Endothelial cell of hepatic sinusoid (primary cell): ENCODE measurements around the gene CEP350.
"Not testable (repeated sequence)": the region's sequence is repeated elsewhere in the genome, so short reads cannot be mapped to it uniquely, and the experiment has no call there.

Experiments used
- in situ Hi-C: cut with HindIII; loops from 2 replicates; pipeline ENCODE4 v1.10.0; 2017; ENCODE audit warnings: low sequenced_read_pairs

CEP350 gene

GRCh38 chr1:180112984-180113647 is 158.5 kb downstream of the CEP350 start:
- in situ Hi-C loops: no loop called here

DNA sequence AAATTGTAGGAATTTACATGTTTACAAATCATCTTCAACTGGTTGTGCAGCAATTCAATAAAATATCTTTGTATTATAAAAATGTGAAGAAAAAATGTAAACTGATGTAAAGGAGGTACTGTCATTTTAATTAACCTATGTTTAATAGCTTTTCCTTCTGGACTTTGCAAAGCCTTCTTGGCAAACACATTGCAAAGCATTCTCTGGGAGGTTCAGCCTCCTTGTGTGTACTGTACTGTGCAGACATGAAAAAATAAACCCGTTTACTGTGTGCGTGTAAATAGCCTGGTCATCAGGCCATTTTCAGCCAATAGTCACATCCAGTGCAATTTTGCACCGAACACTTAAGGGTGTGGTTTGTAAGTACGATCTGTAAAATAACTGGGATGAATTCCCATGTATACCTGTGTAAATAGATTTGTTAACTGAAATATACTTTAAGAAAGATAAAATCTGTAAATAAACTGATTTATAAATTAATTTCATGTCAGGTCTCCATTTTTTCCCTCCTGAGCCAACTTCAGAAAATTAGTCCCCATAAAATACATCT is 159.9 kb downstream of the CEP350 start:
- in situ Hi-C loops: no loop called here

DNA sequence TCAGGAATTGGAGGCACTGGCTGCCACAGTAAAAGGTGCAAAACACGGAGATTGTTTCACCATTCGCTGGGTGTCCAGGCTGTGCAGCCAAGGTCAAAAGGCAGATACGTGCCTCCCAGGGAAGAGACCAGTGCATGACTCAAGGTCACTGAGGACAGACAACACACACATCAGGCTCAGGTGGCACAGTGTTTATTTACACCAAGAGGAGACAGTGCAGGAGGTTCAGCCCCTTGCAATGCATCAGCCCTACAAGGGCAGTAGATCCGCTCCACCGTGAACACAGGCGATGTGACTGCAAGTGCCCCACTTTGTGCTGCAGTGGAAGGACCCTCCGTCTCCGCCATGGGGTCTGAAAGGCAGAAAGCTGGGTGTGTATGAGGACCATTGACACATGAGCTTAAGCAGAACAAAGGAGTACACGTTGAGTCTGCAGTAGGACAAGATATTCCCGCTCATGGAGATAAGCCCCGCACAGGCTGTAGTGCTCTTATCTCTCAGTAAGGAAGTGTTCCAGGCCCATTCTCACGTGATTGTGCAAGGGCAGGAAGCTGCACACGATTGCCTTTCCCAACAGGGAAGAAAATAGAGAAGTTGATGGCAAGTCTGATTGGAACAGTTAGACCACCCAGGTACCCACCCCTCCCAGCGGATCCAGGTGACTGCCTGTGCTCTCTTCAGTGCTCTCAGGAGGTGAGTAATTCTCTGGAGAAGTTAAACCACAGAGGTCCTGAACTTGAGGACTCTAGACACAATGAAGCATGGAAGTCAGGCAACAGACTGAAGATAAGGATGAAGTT is 162.6 kb downstream of the CEP350 start:
- in situ Hi-C loops: no loop called here

- in situ Hi-C loops: no loop called here
These were observed 163.1 kb downstream of the CEP350 start for GRCh38 chr1:180117764-180118116.

DNA sequence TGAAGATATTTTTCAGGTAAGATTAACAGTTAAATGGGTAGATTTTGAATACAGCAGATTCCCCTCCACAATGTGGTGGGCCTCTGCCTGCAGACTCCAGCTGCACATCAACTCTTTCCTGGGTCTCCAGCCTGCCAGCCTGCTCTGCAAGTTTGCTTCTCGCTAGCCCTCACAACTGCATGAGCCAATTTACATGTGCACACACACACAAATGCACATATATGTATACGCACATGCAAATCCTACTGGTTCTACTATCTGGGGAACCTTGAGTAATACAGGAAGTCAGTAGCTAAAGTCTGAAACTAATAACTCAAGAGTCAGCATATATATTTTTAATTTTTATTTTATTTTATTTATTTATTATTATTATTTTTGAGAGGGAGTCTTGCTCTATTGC is 165.2 kb downstream of the CEP350 start:
- in situ Hi-C loops: no loop called here

DNA sequence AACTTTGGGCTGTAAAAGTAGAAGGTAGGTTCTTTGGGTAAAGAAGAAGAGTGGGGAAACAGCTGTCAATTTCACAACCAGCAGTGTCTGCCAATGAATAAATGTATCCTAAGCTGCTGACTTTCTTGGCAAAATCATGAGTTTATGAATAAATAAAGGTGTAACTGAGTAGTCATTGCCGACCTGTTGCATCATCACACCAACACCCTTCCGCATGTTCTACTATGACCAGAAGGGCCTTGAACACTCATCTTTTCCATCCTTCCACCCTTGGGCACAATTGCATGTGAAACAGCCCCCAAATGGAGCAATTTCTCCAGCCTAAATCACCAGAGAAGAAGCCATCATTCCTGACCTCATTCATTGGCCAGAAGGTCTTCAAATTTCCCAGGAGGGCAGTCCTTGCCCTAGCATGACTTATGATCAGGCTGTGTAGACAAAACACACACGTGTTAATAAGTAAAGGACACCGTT is 168.9 kb downstream of the CEP350 start:
- in situ Hi-C loops: no loop called here

- in situ Hi-C loops: no loop called here
These were observed 176.0 kb downstream of the CEP350 start for GRCh38 chr1:180130651-180131050.

GRCh38 chr1:180131510-180131909 is 176.9 kb downstream of the CEP350 start:
- in situ Hi-C loops: no loop called here

DNA sequence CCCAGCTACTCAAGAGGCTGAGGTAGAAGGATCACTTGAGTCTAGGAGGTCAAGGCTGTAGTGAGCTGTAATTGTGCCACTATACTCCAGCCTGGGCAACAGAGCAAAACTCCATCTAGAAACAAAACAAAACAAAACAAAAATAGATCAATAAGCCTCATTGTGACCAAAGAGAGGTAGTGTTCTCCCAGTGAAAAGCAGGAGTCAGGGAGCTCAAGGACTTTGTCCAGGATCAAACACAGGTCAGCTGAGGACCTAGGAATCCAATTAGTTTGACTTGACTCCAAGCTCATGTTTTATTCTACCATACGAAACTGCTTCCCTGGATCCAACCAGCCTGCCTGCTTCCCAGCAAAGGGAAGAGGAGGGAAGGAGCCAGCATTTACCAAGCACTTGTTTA is 178.6 kb downstream of the CEP350 start:
- in situ Hi-C loops: no loop called here

GRCh38 chr1:180133688-180134087 is 179.1 kb downstream of the CEP350 start:
- in situ Hi-C loops: not testable (repeated sequence)

GRCh38 chr1:180135535-180135934 is 180.9 kb downstream of the CEP350 start:
- in situ Hi-C loops: no loop called here

- in situ Hi-C loops: no loop called here
These were observed 181.8 kb downstream of the CEP350 start for GRCh38 chr1:180136331-180136967.

GRCh38 chr1:180136968-180137356 is 182.4 kb downstream of the CEP350 start:
- in situ Hi-C loops: no loop called here

DNA sequence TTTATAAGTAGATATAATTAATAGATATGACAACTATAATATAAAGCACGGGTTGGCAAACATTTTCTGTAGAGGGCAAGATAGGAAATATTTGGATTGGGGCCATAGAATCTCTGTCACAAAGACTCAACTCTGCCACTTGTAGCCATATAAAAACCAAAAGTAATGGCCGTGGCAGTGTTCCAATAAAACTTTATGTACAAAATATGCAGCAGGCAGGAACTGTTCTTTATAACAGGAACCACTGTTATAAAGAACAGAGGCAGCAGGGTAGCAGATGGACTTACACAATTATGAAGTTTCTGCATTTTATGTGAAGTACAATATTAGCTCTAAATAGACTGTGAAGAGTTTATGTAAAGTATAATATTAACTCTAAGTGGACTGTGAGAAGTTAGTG is 183.2 kb downstream of the CEP350 start:
- in situ Hi-C loops: no loop called here

DNA sequence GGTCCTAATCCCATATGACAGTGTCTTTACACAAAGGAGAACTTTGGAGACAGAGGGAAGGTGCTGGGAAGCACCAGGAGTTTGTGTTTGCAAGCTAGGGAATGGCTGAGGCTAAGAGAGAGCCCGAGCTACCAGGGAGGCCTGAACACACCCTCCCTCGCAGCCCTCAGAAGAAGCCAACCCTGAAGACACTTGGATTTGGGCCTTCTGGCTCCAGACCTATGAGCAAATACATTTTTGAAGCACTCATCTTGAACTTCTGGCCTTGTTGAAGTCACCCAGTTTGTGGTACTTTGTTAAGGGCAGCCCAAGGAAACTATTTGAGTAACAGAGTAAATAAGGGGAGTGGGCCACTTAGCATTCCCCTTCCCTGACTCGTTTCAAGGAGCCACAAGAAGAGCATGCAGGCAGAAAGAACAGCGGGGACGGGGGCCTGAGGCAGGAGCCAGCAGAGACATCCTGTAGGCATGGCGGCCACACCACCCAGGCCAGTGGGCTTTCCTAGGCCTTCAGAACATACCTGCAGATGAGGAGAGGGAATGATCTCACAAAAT is 186.8 kb downstream of the CEP350 start:
- in situ Hi-C loops: no loop called here

- in situ Hi-C loops: no loop called here
These were observed 188.7 kb downstream of the CEP350 start for GRCh38 chr1:180143359-180143758.

DNA sequence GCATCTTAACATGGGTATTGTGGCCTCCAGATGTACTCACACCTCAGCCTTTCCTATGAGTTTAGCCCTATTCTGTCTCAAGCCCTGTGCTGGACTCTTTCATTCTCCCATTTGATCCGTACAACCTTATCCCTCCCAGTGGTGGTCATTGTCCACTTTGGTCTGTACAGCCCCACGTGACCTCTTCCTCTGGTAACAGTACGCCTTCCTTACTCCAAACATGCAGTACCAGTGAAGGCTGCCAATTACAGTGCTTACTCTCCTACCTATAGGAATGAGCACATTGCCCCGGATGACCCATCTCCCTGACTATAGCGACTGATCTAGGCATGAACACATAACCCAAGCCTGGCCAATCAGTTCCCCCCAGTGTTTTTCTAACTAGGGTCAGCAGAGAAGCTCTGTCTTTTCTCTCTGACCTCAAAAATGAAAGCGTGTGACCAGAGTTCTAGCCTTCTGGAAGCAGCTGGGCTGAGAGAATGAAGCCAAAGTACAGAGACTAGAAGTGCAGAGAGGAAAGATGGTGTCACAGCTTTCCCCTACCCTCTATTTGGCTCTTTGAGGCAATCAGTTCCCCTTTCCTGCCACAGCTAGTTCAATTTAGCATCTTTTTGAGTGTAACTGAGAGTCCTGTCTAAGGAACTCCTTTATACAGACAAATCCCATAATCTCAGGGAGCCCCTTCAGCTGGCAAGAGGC is 190.2 kb downstream of the CEP350 start:
- in situ Hi-C loops: no loop called here

- in situ Hi-C loops: no loop called here
These were observed 190.8 kb downstream of the CEP350 start for GRCh38 chr1:180145446-180145845.

DNA sequence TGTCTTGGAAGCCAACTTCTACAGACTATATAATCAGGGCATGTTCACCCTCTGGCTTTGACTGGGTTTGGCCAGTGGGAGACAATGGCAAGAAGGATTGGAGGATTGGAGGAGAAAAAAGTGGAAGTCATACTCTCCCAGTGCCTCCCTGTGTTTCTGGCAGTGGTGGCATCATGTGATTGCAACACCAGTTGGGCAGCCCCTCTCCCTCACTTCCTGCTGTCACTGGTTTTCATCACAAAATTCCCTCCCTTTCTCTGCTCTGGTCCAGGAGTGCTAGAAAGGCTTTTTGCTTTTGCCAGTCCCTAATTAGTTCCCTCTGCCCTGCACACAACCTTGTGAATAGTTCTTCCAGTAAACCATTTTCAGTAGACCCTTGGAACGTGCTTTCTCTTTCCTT is 196.4 kb downstream of the CEP350 start:
- in situ Hi-C loops: no loop called here

DNA sequence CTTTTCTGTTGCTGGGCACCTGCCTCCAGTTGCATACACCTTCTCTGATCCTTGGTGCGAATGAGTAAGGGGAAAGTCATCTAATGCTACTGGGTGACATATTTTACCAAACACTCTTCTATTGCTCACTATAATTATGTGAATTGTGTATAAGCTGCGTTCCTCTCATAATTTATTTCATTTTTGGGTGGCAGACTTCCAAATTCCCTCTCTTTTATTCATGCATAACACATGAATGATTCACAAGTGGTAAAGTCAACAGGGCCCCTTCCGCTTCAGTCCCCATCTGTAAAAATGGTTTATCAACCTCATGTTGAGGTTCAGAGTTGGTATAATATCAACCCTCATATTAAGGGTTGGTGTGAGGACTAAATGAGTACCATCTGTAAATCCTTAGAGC is 196.9 kb downstream of the CEP350 start:
- in situ Hi-C loops: no loop called here

DNA sequence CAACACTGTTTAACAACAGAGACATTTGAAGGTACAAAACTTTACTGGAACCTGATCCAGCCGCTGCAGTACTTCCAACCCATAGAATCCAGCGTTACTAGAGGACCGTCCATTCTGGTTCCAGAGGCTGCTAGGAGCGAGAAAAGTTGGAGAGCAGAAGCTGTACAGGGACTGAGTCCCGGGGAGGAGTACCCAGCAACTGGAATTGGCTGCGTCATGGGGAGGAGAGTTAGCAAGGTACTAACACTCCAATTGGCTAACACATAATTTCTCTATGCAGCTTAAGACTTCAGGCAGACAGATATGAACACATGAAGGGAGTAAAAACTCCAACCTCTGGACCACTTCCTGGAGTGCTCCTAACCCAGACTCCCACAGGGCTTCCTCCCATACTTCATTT is 198.0 kb downstream of the CEP350 start:
- in situ Hi-C loops: no loop called here
